MCF 10A (cell line): ENCODE data around the gene MLLT10. TPM values are rescaled to one million over a fixed set of nuclear protein-coding genes. Genes with fewer than 3 reads are reported as not detected.

Experiments used
- BruUV-seq: library from RNA; stranded (reverse); fragments of 400-500 nt; replicated peaks from 2 replicates; lab custom pipeline; 2021; lab: Mats Ljungman, UMichigan
- CTCF ChIA-PET: fragments of 300-600 bp; sonication (Branson Sonifier 250); formaldehyde crosslinking; extraction: SDS; loops from one replicate; lab custom pipeline; 2021; ENCODE audit warnings: antibody characterized with exemption, inconsistent platforms; lab: Yijun Ruan, JAX
- POLR2A ChIA-PET: fragments of 300-600, 350-650 bp; sonication (Branson Sonifier 250); formaldehyde crosslinking; extraction: SDS; loops from one replicate; lab custom pipeline; 2020; ENCODE audit warnings: antibody characterized with exemption, inconsistent platforms; lab: Yijun Ruan, JAX
- DNase-seq: peaks from one replicate; pipeline ENCODE4 v3.0.0-alpha.2; 2018; ENCODE audit not compliant: unreplicated experiment
- H3K27ac Mint-ChIP-seq: one replicate; pipeline ENCODE4 v1.8.0; 2022; ENCODE audit warnings: mild to moderate bottlenecking, low read depth, mixed read lengths; ENCODE audit not compliant: unreplicated experiment
- H3K27me3 Mint-ChIP-seq: one replicate; pipeline ENCODE4 v1.8.0; 2022; ENCODE audit warnings: mixed read lengths; ENCODE audit not compliant: insufficient read depth, unreplicated experiment
- H3K36me3 Mint-ChIP-seq: one replicate; pipeline ENCODE4 v1.8.0; 2022; ENCODE audit warnings: mild to moderate bottlenecking, moderate library complexity, mixed read lengths; ENCODE audit not compliant: insufficient read depth, unreplicated experiment
- H3K4me1 Mint-ChIP-seq: one replicate; pipeline ENCODE4 v1.8.0; 2022; ENCODE audit warnings: mixed read lengths; ENCODE audit not compliant: insufficient read depth, unreplicated experiment
- H3K4me3 Mint-ChIP-seq: one replicate; pipeline ENCODE4 v1.8.0; 2022; ENCODE audit warnings: mild to moderate bottlenecking, moderate library complexity, mixed read lengths; ENCODE audit not compliant: unreplicated experiment
- H3K9me3 Mint-ChIP-seq: one replicate; pipeline ENCODE4 v1.8.0; 2022; ENCODE audit warnings: mixed read lengths; ENCODE audit not compliant: unreplicated experiment
- CTCF ChIP-seq: fragments of 200-600 bp; IDR thresholded peaks from one replicate; pipeline ENCODE4 v1.8.0; 2022; ENCODE audit warnings: antibody characterized with exemption, mild to moderate bottlenecking; ENCODE audit not compliant: unreplicated experiment
- intact Hi-C: fragments of 100-400 bp; cut with micrococcal nuclease; formaldehyde crosslinking; loops from 2 replicates; pipeline ENCODE4 v1.14.1; 2022
- total RNA-seq: library from RNA; stranded (reverse); gene quantifications from 2 replicates; pipeline ENCODE4 v1.2.3, GENCODE V29; 2022

The MLLT10 gene
- total RNA-seq, 1 experiment from 2014 or later: 47.5 TPM

GRCh38 chr10:21593986-21594385 is 60.0 kb downstream of the MLLT10 start:
- H3K36me3 Mint-ChIP-seq: peaks cover 62% of the 10 kb centered on the region
- intact Hi-C loops: no loop called here
- POLR2A ChIA-PET: no interaction called here
- no peak overlapping the region for H3K27ac Mint-ChIP-seq
- no peak for DNase-seq
- no peak for TF ChIP-seq CTCF
- H3K4me3 Mint-ChIP-seq: no peak overlapping the region
- BruUV-seq: no TSS peak
- no peaks in the 10 kb centered on the region for H3K27me3 Mint-ChIP-seq
- H3K4me1 Mint-ChIP-seq: peaks cover 15% of the 10 kb centered on the region
- no peaks in the 10 kb centered on the region for H3K9me3 Mint-ChIP-seq
- CTCF ChIA-PET: no interaction called here

GRCh38 chr10:21599582-21599981 is 65.5 kb downstream of the MLLT10 start:
- H3K27me3 Mint-ChIP-seq: no peaks in the 10 kb centered on the region
- peaks cover 13% of the 10 kb centered on the region for H3K4me1 Mint-ChIP-seq
- no TSS peak for BruUV-seq
- H3K4me3 Mint-ChIP-seq: no peak overlapping the region
- H3K27ac Mint-ChIP-seq: no peak overlapping the region
- peaks cover 45% of the 10 kb centered on the region for H3K36me3 Mint-ChIP-seq
- intact Hi-C loops: no loop called here
- no peak for TF ChIP-seq CTCF
- peak; percentile 9 for DNase-seq
- H3K9me3 Mint-ChIP-seq: no peaks in the 10 kb centered on the region
- POLR2A ChIA-PET: interaction anchor here (0.6 to 0.8 kb wide), 2 partner anchors 35 to 365 kb away, joined by 3 read pairs; no protein-coding TSS in a partner anchor
- CTCF ChIA-PET: interaction anchor here (0.7 kb wide), 1 partner anchor 104 kb away, joined by 6 read pairs; no protein-coding TSS in a partner anchor

- Mint-ChIP-seq H3K4me1 (peaks cover 13% of the 10 kb centered on the region), H3K4me3 (no peak overlapping the region), H3K9me3 (no peaks in the 10 kb centered on the region), H3K27ac (peak overlapping the region; percentile 36), H3K36me3 (peaks cover 38% of the 10 kb centered on the region), H3K27me3 (no peaks in the 10 kb centered on the region)
- intact Hi-C loops: no loop called here
- no TSS peak for BruUV-seq
- no peak for TF ChIP-seq CTCF
- ChIA-PET CTCF (no interaction called here), POLR2A (interaction anchor here (0.7 to 1.4 kb wide), 3 partner anchors 9 to 57 kb away, joined by 3 to 8 read pairs (median 3); no protein-coding TSS in a partner anchor)
- DNase-seq: no peak
Measured at GRCh38 chr10:21600804-21601433, 66.9 kb downstream of the MLLT10 start.

- H3K27ac Mint-ChIP-seq: no peak overlapping the region
- no peaks in the 10 kb centered on the region for H3K9me3 Mint-ChIP-seq
- intact Hi-C loops: no loop called here
- no TSS peak for BruUV-seq
- peaks cover 48% of the 10 kb centered on the region for H3K36me3 Mint-ChIP-seq
- DNase-seq: no peak
- ChIA-PET POLR2A (interaction anchor here (0.8 to 1.4 kb wide), 2 partner anchors 10 to 105 kb away, joined by 3 read pairs; no protein-coding TSS in a partner anchor), CTCF (interaction anchor here (0.6 kb wide), 1 partner anchor 89 kb away, joined by 3 read pairs; no protein-coding TSS in a partner anchor)
- TF ChIP-seq CTCF: no peak
- peaks cover 19% of the 10 kb centered on the region for H3K4me1 Mint-ChIP-seq
- no peak overlapping the region for H3K4me3 Mint-ChIP-seq
- no peaks in the 10 kb centered on the region for H3K27me3 Mint-ChIP-seq
Measured at GRCh38 chr10:21602313-21602712, 68.3 kb downstream of the MLLT10 start.
